T-helper 1 cell treated with Interleukin-12 subunit alpha and Interleukin-12 subunit beta and Interleukin-4 antibody, amounts not matched to agents 30 μg/mL and 1 μg/mL, for 36 hours (primary cell): Measurements from ENCODE around the gene SPATA19.

Source experiments
- H3K27ac Mint-ChIP-seq: one replicate; pipeline ENCODE4 v1.8.0; 2021; ENCODE audit warnings: mild to moderate bottlenecking, mixed read lengths
- H3K27me3 Mint-ChIP-seq: one replicate; pipeline ENCODE4 v1.8.0; 2021; ENCODE audit warnings: low read depth, mixed read lengths
- H3K36me3 Mint-ChIP-seq: one replicate; pipeline ENCODE4 v1.8.0; 2021; ENCODE audit warnings: low read depth, mixed read lengths
- H3K4me1 Mint-ChIP-seq: one replicate; pipeline ENCODE4 v1.8.0; 2021; ENCODE audit warnings: low read depth, mixed read lengths
- H3K4me3 Mint-ChIP-seq: one replicate; pipeline ENCODE4 v1.8.0; 2021; ENCODE audit warnings: mild to moderate bottlenecking, moderate library complexity, mixed read lengths
- H3K9me3 Mint-ChIP-seq: one replicate; pipeline ENCODE4 v1.8.0; 2021; ENCODE audit warnings: mixed read lengths

The SPATA19 gene

DNA sequence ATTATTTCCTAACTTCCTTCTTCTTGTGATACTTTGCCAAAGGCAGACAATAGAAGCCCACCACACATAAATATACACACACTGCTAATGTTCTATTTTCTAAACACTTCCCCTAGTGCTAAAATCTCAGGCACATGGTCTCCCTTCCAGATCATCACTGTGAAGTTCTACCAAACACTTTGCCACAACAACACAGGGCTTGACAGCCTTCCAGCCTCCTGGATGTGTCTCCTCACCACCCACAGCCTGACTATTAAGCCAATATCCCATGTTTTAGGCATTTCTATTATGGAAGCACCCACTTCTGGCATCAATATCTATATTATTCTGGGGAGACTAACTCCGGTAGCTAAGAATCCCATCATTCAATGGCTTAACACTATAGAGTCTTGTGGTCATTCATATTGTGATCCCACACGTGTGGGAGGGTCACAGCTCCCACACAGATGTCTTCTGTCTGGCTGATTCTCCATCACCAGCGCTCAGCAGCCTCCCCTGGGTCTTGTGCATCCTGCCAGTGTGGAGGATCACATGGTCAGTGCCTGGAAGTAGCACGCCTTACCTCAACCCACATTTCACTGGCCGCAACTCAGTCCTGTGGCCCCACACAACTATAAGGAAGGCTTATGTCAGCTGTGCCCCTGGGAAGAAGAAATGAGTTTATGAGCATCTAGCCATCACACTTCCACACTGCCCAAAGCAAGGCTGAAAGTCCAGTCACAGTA is 29.0 kb downstream of the SPATA19 start:
- H3K27ac Mint-ChIP-seq: no peak overlapping the region
- H3K27me3 Mint-ChIP-seq: no peaks in the 10 kb centered on the region
- H3K4me1 Mint-ChIP-seq: no peaks in the 10 kb centered on the region
- H3K4me3 Mint-ChIP-seq: no peak overlapping the region
- H3K36me3 Mint-ChIP-seq: no peaks in the 10 kb centered on the region
- no peaks in the 10 kb centered on the region for H3K9me3 Mint-ChIP-seq

DNA sequence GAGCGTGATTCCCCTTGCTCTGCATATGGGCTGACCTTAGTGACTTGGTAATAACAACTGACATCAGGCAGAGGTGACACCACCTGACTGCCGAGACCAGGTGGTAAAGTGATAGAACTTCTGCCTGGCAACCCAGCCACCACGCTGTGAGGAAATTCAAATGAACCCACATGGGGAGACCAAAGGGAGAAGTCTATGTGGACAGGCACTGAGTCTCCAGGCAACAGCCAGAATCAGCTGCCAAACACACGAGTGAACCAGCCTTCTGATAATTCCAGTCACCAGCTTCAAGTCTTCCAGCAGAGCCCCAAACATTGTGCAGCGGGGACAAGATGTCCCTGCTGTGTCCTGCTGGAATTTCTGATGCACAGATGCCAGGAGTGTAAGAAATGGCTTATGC is 29.7 kb downstream of the SPATA19 start:
- Mint-ChIP-seq H3K4me1 (no peaks in the 10 kb centered on the region), H3K4me3 (no peak overlapping the region), H3K27me3 (no peaks in the 10 kb centered on the region), H3K27ac (no peak overlapping the region), H3K36me3 (no peaks in the 10 kb centered on the region), H3K9me3 (no peaks in the 10 kb centered on the region)

DNA sequence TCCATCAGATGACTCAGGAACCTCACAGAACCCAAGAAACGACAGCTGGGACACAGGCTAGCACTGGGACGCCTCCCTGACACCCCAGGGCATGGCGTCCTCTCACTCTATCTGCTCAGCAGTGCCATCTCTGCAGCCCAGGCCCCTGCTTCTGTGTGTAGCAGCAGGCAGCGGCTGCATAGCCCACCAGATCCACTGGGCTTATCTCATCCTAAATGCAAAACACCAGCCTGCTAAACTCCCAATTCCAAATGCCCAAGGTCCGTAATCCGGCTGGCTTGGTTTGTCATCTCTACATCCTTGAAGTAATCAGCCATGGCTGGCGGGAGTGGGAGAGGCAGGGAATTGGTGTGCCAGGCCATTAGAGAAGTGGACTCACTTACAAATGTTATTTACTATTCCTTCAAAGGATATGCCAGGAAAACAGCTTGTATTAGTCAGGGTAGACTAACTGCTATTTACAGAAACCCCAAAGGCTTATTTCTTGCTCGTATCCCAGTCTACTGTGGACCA is 30.7 kb downstream of the SPATA19 start:
- no peaks in the 10 kb centered on the region for H3K36me3 Mint-ChIP-seq
- no peaks in the 10 kb centered on the region for H3K9me3 Mint-ChIP-seq
- H3K4me1 Mint-ChIP-seq: no peaks in the 10 kb centered on the region

DNA sequence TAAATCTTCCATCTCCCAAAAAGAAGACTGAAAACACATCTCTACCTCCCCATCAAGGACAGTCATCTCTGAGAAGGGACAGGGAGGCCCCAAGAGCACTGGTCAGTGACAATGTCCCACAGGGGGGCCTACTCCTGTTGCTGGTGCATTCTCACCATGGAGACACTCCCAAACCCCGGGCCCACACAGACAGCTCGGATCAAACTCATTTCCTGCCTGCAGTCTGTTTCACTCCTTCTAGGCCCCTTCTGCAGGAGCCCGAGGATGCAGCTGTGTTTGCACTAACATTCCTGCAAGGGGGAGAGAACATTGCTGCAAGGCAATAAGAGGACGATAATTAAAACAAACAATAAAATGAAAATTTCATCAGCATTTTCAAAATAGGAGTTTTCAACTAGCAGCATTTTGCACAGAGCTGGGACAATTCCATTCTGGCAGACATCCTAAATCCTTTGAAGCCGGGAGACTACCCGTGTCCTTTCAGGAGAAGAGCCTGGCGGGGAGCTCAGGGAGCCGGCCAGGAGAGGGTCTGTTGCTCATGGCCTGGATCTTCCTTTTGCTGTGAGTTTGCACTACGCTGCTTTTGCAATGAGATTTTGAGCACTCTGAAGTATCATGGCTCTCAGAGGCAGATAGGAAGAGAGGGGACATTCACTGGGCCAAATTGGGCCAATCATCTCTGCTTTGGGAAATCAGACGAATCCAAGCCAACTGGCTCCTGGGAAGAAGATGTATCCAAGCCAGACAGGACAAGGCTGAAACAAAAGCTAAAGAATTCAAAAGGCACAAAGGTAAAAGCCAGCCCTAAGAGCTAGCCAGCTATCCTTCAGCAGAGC is 33.2 kb downstream of the SPATA19 start:
- H3K27ac Mint-ChIP-seq: no peak overlapping the region
- H3K4me1 Mint-ChIP-seq: no peaks in the 10 kb centered on the region
- H3K36me3 Mint-ChIP-seq: no peaks in the 10 kb centered on the region
- no peaks in the 10 kb centered on the region for H3K27me3 Mint-ChIP-seq
- no peak overlapping the region for H3K4me3 Mint-ChIP-seq
- no peaks in the 10 kb centered on the region for H3K9me3 Mint-ChIP-seq

More for the DNA sequence above, 30.7 kb downstream of the SPATA19 start:
- no peak overlapping the region for H3K27ac Mint-ChIP-seq
- H3K4me3 Mint-ChIP-seq: no peak overlapping the region
- no peaks in the 10 kb centered on the region for H3K27me3 Mint-ChIP-seq

DNA sequence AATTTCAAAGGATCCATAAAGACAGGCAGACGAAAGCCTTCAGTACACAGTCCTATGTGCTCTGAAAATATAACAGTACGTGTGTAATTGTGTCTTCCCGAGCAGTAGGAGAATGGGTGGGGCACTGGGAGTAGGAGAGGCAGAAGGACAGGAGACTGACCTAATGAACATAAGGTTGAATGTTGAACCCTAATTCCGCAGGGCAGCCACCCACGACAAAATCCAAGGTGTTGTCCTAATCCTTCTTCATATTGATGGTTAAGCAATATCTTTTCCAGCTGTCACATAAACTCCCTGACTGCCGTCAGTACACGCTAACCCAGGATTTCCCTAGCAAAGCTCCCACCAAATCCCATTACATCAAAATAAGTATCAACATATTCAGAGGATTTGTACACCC is 34.5 kb downstream of the SPATA19 start:
- Mint-ChIP-seq H3K36me3 (no peaks in the 10 kb centered on the region), H3K4me1 (no peaks in the 10 kb centered on the region), H3K4me3 (no peak overlapping the region), H3K27ac (no peak overlapping the region), H3K27me3 (no peaks in the 10 kb centered on the region), H3K9me3 (no peaks in the 10 kb centered on the region)

DNA sequence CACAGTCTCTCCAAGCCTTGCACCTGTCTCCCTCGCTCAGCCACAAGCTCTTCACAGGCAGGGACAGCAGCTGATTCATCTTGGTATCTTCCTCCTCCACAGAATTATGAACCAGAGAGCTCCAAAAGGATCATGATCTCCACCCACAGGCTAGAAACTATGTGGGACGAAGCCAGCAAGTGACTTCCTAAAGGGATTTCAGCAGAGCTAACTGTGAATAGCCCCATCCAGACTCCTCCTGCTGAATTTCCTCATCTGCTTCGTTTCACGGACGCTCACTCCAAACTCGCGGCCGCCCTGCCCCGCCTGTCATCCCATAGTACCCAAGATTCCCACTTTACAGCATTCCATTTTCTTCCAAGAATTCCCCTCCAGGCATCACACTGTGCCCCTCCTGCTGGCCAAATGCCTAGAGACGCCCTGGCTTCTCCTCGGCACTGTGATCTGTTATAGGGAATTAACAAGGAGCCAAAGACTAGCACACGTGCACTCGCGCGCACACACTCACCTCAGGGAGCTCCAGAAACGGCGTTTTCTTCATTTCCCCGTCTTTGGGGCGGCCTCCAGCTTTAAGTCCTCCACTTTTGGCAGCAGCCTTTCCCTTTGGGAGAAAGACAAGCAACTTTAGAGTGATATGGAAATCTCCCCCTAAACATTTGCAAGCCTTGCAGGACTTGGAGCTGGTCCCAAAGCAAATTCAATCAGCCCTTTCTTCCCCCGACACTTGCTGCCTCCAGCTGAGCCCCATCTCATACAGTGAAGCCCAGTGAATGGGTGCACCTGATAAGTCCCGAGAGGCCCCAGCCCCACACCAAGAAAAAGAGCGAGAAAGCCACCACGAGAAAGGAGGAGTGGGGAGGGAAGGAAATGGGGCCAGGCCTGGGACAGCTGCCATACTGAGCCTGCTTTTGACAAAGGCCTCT is 35.5 kb downstream of the SPATA19 start:
- Mint-ChIP-seq H3K9me3 (no peaks in the 10 kb centered on the region), H3K36me3 (no peaks in the 10 kb centered on the region), H3K4me3 (no peak overlapping the region), H3K4me1 (no peaks in the 10 kb centered on the region), H3K27me3 (no peaks in the 10 kb centered on the region), H3K27ac (no peak overlapping the region)

DNA sequence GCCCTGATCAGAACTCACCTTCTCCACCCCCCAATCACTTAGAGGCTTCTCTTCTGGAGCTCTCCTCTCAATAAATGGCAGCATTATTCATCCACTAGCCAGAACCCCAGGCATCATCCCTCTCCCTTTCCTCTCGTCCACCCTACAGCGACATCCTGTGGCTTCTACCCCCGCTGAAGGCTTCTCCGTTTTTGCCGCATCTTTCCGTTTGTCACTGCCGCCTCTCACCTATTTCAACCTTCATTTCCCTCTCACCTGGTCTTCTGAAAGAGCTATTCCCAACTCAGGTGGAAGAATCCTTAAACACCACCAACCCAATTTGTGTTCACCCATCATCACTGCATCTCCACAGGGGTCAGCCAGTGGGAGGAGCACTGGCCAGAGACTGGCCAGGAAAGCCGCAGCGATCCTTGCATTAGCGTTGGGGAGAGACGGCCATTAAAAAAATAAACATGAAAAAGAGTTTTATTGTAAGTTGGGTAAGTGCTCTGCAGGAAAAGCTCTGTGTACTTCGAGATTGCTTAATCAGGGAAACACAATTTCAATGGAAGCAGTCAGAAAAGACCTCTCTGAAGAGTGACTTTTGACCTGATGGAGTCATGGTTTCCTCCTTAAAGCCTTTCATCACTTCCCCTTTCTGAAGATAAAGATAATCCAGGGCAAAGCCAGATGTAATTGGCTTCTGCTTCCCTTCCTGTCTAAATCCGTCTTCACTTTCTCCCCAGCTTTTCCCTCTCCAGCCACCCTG is 36.7 kb downstream of the SPATA19 start:
- H3K9me3 Mint-ChIP-seq: no peaks in the 10 kb centered on the region
- H3K36me3 Mint-ChIP-seq: no peaks in the 10 kb centered on the region
- H3K27ac Mint-ChIP-seq: no peak overlapping the region
- H3K27me3 Mint-ChIP-seq: no peaks in the 10 kb centered on the region
- H3K4me1 Mint-ChIP-seq: no peaks in the 10 kb centered on the region
- H3K4me3 Mint-ChIP-seq: no peak overlapping the region

DNA sequence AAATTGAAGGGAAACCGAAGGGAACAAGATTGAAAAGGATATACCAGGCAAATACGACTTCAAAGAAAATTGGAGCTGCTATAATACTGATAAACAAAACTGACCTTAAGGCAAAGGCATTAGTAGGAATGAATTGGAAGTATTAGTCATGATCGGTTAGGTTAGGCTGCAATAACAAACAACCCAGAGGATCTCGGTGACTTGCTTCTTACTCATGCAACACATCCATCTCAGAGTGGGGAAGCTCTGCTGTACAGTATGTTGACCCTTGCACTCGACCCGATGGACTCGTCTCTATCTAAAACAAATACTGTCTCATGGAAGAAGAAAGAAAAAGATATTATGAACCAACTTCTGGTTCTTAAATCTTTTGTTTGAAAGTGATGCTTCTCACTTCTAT is 42.3 kb downstream of the SPATA19 start:
- no peaks in the 10 kb centered on the region for H3K4me1 Mint-ChIP-seq
- no peaks in the 10 kb centered on the region for H3K27me3 Mint-ChIP-seq
- no peak overlapping the region for H3K27ac Mint-ChIP-seq
- H3K9me3 Mint-ChIP-seq: no peaks in the 10 kb centered on the region
- H3K4me3 Mint-ChIP-seq: no peak overlapping the region
- no peaks in the 10 kb centered on the region for H3K36me3 Mint-ChIP-seq

DNA sequence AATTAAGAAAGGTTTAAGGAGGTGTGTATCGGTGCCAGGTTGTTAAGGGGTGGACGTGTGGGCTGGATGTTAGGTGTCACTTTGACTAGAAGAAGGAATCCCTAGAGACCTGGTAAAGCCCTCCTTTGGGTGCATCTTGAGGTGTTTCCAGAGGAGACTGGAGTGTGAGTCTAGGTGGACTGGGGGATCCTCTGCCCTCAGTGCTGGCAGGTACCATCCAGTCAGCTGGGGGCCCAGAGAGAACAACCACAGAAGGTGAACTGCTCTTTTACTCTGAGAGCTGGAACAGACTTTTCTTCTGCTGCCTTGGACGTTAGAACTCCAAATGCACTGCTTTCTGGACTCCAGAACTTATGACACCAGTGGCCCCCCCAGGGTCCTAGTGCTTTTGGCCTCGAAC is 44.0 kb downstream of the SPATA19 start:
- H3K4me1 Mint-ChIP-seq: no peaks in the 10 kb centered on the region
- no peak overlapping the region for H3K4me3 Mint-ChIP-seq
- no peak overlapping the region for H3K27ac Mint-ChIP-seq
- H3K9me3 Mint-ChIP-seq: no peaks in the 10 kb centered on the region
- no peaks in the 10 kb centered on the region for H3K27me3 Mint-ChIP-seq
- H3K36me3 Mint-ChIP-seq: no peaks in the 10 kb centered on the region

DNA sequence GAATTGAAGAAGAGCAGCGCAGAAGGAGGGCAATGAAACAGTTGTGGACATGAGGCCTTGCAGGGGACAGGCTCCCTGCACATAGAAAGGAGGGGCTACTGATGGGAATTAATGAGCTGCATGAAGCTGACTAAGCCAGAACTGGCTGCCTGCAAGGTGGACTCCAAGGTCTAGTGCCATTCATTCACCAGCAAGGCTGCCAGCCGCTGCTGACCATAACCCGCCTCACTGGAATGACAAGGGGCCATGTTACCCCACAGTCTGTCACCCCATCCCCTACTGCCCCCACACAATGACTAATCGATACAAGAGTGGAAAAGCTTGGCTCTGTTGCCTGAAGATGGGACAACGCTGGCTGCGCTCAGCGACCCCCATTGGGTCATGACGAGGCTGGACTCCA is 44.6 kb downstream of the SPATA19 start:
- Mint-ChIP-seq H3K4me1 (no peaks in the 10 kb centered on the region), H3K36me3 (no peaks in the 10 kb centered on the region), H3K27me3 (no peaks in the 10 kb centered on the region), H3K4me3 (no peak overlapping the region), H3K27ac (no peak overlapping the region), H3K9me3 (no peaks in the 10 kb centered on the region)

DNA sequence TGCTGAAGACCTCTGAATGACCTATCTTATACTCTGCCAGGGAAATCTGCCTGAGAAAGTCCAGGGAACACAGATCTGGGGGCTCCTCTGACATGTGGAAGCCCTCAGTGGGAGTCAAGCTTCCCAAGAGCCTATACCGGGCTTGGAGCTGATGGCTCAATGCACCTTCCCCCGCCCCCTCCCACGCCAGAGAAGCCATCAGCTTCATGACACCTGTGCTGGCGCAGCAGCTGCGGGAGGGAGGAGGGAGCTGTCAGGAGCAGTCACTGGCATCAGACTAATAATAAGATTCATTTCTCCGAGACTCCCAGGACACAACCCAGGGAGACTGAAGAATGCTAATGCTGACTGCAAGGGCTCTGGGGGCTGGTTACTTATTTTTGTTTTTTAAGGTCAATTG is 47.8 kb downstream of the SPATA19 start:
- Mint-ChIP-seq H3K36me3 (no peaks in the 10 kb centered on the region), H3K4me1 (no peaks in the 10 kb centered on the region), H3K27me3 (no peaks in the 10 kb centered on the region), H3K27ac (no peak overlapping the region), H3K9me3 (peaks cover 15% of the 10 kb centered on the region), H3K4me3 (no peak overlapping the region)

DNA sequence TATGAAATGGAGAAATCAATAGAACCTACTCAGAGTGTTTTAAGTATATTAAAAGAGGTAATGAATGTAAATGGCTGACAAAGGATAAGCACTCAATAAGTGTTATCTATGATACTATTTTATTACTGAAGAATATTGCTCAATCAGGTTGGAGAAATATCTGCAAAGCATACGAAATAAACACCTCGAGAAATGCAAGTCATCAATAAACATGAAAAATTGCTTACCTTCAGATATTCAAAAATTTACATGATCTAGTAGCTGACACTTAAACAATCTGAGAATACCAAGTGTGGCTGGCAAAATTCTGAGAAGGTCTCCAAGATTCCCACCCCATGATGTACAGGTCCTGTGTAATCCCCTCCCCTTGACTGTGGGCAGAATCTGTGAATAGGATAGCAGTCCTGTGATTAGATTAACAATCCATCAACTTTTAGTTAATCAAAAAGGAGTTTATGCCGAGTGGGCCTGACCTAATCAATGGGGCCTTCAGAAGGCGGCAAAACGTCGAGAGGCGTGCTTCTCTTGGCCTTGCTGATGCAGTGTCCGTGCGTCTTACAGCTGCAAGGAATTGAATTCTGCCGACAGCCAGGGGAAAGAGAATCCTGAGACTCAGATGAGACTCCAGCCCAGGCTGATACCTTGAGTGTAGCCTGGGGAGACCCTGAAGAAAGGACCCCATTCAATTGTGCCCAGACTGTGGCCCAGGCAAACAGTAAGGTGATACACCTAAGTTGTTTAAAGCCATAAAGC is 49.1 kb downstream of the SPATA19 start:
- no peak overlapping the region for H3K4me3 Mint-ChIP-seq

DNA sequence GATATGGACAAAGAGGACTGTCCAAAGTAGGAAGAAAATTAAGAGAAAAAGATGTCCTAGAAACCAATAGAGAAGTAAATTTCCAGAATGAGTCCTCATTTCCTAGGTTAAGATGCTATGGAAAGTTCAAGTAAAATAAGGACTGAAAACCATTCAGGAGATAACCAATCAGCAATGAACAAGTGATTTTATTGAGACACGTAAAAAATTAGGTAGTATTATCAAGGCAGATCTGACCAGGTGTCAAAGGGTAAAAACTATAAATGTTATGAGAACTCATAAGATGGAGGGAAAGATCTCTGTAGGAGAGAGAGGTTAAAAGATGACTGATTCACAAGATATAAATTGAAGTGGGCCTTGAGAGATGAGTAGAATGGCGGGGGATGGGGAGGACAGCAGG is 50.2 kb downstream of the SPATA19 start:
- Mint-ChIP-seq H3K4me3 (no peak overlapping the region), H3K36me3 (no peaks in the 10 kb centered on the region), H3K27me3 (no peaks in the 10 kb centered on the region), H3K4me1 (no peaks in the 10 kb centered on the region), H3K9me3 (peaks cover 15% of the 10 kb centered on the region), H3K27ac (no peak overlapping the region)

More for the DNA sequence above, 49.1 kb downstream of the SPATA19 start:
- no peaks in the 10 kb centered on the region for H3K4me1 Mint-ChIP-seq
- H3K27ac Mint-ChIP-seq: no peak overlapping the region
- no peaks in the 10 kb centered on the region for H3K27me3 Mint-ChIP-seq
- H3K9me3 Mint-ChIP-seq: peaks cover 15% of the 10 kb centered on the region
- H3K36me3 Mint-ChIP-seq: no peaks in the 10 kb centered on the region
